Neural progenitor cell (in vitro differentiated cells): ENCODE results near the gene URAD.

Source experiments
- EZH2 ChIP-seq: fragments of 200-600 bp; sonication (generic); IDR thresholded peaks from 2 replicates; pipeline ENCODE4 v1.6.1; 2017; ENCODE audit warnings: antibody characterized with exemption, mild to moderate bottlenecking, moderate library complexity
- EZH2phosphoT487 ChIP-seq: fragments of 200-600 bp; sonication (generic); IDR thresholded peaks from 2 replicates; pipeline ENCODE4 v1.6.1; 2017; ENCODE audit warnings: antibody characterized with exemption
- TF ChIP-seq, protein P1 (sequence below): fragments of 200-600 bp; sonication (generic); IDR thresholded peaks from 2 replicates; pipeline ENCODE4 v1.5.1; 2017; ENCODE audit warnings: antibody characterized with exemption, mild to moderate bottlenecking

DNA sequence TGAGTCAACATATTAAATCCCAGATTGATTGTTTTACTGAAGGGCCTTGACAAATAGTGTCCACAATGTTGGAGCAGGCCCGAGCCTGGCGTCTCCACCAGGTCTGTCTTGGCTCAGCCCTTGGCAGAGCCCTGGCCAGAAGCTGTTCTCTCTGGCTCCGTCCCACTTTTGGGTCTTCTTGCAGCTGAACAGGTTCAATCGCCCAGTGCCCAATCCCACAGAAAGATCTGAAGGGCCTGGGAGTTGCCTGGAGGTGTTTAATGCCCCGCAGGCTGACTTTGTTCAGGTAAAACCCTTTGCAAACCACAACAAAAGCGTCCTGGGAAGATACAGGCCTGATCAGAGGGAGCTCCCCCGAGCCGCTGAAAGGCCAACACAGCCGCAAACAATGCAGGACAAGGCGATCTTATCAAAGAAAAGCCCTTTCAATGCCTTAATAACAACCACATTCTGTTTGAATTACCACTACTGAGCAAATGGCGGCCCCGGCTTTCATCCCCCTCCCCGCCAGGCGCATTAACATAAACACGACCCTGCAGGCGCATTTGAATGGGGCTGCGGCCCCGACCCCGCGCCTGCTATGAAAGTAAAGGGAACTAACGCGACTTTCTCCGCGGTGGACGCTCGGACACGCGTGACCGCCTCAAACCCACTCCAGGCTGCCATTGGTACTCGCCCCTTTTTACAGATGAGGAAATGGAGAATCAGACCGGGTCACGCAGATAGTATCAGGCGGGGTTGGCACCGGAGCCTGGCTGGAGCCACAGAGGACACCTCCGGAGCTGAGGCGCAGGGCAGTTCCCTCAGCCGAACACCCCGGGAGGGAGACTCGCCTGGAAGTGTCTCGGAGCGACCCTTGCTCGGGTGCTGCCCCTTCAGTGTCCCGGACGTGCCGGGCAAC lies 22.5 kb downstream of the URAD start:
- TF ChIP-seq, protein P1, sequence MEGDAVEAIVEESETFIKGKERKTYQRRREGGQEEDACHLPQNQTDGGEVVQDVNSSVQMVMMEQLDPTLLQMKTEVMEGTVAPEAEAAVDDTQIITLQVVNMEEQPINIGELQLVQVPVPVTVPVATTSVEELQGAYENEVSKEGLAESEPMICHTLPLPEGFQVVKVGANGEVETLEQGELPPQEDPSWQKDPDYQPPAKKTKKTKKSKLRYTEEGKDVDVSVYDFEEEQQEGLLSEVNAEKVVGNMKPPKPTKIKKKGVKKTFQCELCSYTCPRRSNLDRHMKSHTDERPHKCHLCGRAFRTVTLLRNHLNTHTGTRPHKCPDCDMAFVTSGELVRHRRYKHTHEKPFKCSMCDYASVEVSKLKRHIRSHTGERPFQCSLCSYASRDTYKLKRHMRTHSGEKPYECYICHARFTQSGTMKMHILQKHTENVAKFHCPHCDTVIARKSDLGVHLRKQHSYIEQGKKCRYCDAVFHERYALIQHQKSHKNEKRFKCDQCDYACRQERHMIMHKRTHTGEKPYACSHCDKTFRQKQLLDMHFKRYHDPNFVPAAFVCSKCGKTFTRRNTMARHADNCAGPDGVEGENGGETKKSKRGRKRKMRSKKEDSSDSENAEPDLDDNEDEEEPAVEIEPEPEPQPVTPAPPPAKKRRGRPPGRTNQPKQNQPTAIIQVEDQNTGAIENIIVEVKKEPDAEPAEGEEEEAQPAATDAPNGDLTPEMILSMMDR, result no peak
- TF ChIP-seq EZH2phosphoT487 (peak; percentile 72), EZH2 (peak; percentile 85)
